Measurements from ENCODE around the gene FREM2.

- TF ChIP-seq CTCF (IDR thresholded peaks at IDR 0.05) (no peak), POLR2A (IDR thresholded peaks at IDR 0.05) (no peak)
Measured at GRCh38 chr13:38826182-38826813, 139.4 kb downstream of the FREM2 start.
